HG03521 (cell line): ENCODE results near the gene OR51T1.
"Not testable (repeated sequence)": the region's sequence is repeated elsewhere in the genome, so short reads cannot be mapped to it uniquely, and the experiment has no call there.

Experiments
- ATAC-seq: cut with Tn5 transposase; IDR thresholded peaks from one replicate; pipeline ENCODE4 v1.9.1; 2021; ENCODE audit warnings: mild to moderate bottlenecking, moderate library complexity; ENCODE audit not compliant: unreplicated experiment

OR51T1 gene

GRCh38 chr11:4881860-4882500 is at the start of gene OR51T1:
OR51T1 (plus strand) TSS chr11:4881900; CDS start chr11:4881900, 0 bp downstream.
- ATAC-seq, result no peak

DNA sequence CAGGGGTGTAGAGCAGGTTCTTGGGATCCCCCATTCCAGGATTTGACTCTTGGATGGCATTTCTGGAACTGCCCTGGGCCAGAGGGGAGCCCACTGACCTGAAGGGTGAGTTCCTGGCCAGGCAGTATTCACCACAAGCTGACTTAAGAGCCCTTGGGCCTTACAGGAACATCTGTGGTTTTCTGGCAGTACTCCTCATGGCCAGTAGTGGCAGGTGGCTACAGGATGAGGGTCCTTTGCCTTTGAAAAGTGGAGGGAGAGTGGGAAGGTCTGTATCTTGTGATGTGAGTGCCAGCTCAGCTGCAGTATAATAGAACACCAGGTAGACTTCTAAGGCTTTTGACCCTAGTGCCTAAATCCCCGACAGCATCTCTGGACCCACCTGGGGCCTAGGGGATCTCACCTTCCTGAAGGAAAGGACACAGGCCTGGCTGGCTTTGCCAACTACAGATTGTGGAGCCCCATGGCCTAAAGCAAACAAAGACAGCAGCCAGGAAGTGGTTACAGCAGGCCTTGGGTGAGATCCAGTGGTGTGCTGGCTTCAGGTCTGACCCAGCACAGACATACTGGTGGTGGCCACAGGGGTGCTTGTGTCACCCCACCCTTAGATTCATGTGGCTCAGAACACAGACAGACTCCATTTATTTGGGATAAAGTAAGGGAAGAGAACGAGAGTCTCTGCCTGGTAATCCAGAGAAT is 41.7 kb upstream of the OR51T1 start:
- no peak for ATAC-seq

GRCh38 chr11:4848908-4849532 is 32.7 kb upstream of the OR51T1 start, which contains the start of gene OR51S1:
OR51S1 (minus strand) TSS chr11:4849208; CDS start chr11:4849208, 0 bp downstream.
- no peak for ATAC-seq

GRCh38 chr11:4851033-4851432 is 30.7 kb upstream of the OR51T1 start:
- no peak for ATAC-seq

- ATAC-seq, result not testable (repeated sequence)
Measured at GRCh38 chr11:4854286-4854685, 27.4 kb upstream of the OR51T1 start.

- ATAC-seq, result no peak
Measured at GRCh38 chr11:4862447-4863236, 19.1 kb upstream of the OR51T1 start.

DNA sequence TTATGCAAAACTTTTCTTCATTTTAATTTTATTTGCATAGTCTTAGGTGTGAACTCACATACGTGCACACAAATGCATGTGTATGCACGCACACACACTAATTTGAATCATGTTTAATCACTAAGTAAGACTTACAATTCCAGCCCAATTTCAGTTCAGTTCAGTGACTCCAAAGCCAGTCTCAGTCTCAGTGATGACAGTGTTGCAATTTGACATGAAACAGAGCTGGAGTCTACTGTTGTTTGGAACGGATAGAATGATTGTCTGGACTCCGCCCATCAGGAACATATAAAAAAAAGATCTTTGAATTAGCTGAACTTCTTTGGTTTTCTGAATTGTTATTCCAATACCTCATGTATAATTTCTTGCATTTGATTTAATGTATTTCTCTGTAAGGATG is 17.8 kb upstream of the OR51T1 start:
- ATAC-seq, result no peak

DNA sequence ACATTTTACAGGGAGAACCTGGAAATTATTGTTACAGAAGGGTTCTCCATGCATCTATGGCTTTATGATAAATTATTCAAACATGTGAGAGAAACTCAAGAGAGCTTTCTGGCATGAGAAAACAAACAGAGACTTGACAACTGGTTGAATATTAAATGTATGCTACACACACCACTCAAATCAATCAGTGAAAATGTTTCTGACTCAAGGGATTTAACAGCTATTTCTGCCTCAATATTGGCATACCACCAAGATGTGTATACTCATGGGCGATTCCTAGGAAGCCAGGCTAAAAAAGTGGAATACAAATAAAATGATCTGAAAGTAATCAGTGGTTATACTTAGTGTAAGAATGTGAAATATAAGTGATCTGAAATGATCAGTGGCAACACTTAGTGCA is 15.8 kb upstream of the OR51T1 start:
- ATAC-seq, result no peak

DNA sequence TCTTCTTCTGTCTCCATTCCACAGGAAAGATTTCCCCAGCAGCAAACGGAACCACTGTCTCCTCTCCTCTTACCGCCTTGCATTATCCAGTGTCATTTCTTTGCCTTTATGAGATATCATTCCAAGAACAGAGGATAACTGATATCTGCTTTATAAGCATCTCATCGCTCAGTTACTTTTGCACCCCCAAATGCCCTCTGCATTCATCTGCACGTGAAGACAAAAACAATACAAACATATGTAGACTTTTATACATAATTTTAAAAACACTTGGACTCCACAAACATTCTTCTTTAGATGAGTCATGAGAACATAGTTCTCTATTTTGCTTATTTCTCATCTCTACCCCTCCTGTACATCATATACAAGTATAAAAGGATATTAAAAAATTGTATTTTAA is 512 bp upstream of the OR51T1 start:
- ATAC-seq, result no peak

DNA sequence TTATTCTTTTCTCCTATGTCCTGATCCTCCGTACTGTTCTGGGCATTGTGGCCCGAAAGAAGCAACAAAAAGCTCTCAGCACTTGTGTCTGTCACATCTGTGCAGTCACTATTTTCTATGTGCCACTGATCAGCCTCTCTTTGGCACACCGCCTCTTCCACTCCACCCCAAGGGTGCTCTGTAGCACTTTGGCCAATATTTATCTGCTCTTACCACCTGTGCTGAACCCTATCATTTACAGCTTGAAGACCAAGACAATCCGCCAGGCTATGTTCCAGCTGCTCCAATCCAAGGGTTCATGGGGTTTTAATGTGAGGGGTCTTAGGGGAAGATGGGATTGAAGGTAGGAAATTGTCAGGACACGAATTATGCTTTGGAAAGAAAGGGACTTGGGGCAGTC is 843 bp downstream of the OR51T1 start:
- ATAC-seq, result no peak

GRCh38 chr11:4884361-4884760 is 2.7 kb downstream of the OR51T1 start:
- no peak for ATAC-seq

- no peak for ATAC-seq
Measured at GRCh38 chr11:4886186-4886585, 4.5 kb downstream of the OR51T1 start.

DNA sequence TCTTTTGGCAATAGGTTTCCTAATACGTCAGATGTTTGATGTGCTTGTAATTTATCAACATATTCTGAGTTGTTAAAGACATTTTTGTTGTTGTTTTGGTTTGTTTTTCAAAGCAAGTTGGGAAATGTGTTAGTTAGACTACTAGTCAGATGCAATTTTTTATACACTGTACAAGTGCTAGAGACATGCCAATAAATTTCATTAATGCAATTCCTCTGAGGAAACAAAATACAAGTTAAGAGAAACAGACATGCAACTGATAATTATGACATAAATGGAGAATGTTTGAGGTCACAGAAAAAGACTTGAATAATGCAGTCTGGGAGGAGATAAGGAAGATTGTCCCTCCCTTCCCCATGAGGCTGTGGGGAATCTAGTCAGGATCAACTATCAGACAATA is 5.9 kb downstream of the OR51T1 start:
- no peak for ATAC-seq

DNA sequence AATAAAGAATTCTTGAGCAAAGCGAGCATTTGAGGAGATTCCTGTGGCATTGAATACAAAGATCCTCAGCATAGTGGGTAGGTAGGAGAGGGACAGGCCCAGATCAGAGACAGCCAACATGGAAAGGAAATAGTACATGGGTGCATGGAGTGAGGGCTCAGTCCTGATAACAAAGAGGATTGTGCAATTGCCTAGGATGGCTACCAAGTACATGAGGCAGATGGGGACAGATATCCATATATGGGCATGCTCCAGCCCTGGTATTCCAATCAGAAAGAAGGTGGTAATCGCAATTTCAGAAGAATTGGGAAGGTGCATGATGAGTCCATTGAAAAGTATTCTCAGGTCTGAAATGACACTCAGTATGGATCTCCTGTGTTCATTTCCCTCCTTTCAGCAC is 8.6 kb downstream of the OR51T1 start:
- ATAC-seq, result no peak

- no peak for ATAC-seq
Measured at GRCh38 chr11:4891996-4892640, 10.4 kb downstream of the OR51T1 start.

DNA sequence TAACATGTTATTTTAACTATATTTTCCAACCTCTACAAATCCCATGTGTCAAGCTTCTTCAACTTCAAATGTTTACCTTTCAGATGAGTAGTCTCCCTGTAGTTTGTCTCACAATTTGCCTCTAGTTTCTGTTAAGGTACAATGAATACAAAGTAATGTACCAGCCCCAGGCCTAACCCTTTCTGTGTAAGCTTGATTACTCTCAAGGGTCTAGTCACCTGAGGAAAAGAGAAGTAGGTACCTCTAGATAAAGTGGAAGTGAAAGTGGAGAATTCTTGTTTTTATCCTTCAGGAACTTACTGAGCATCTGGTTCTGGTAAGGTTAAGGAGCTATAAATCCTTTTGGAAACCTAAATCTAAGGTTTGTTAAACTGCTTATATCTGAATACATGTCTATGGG is 21.8 kb downstream of the OR51T1 start, which contains the start of gene OR51A7:
Gene OR51A7, plus strand, starts transcription at position 300 of the 400 bp plus-strand sequence. CDS start 3,587 bp downstream, outside the sequence.
- no peak for ATAC-seq

GRCh38 chr11:4916581-4916980 is 34.9 kb downstream of the OR51T1 start:
- ATAC-seq, result no peak

GRCh38 chr11:4919250-4919649 is 37.5 kb downstream of the OR51T1 start, which contains the start of gene OR51G2:
OR51G2 (minus strand) TSS chr11:4919350; CDS start chr11:4915663, 3,687 bp downstream.
- no peak for ATAC-seq

GRCh38 chr11:4921796-4922195 is 40.1 kb downstream of the OR51T1 start:
- ATAC-seq, result no peak

DNA sequence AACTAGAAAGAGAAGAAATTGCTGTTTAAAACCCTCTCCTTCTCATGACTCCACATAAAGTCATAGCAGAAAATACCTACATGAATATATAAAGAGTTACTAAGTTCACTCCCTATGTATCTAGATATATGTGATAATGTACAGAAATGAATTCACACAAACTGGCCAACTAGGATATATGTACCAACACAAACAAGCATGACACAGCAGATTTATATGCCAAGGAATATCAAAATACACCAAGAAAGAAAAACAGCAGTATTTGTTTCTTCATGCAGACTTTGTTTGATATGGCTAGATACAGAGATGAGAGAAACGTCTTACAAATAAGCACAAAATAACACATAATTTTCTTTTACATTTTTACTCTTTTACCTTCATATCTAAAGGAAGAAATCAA is 40.6 kb downstream of the OR51T1 start:
- no peak for ATAC-seq

DNA sequence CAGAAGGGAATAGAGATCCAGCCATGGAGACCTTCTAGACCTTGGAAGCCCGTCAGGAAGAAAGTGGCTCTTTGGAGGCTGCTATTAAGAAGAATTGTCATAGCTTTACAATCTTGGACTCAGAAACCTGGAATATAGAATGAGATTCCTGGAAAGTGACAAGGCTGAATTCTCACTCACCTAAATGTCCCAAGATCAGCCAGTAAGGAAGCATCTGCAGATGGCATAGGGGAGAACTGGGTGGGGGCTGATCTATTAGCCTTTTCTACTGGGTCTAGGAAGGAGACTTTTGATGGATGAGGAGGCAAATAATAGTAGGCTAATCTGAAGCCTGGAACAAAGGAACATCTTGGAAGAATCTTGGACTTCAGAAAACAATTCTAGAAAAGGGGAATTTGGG is 42.5 kb downstream of the OR51T1 start, which contains the start of gene OR51G1:
Gene OR51G1, minus strand, starts transcription at position 101 of the 400 bp plus-strand sequence. Its CDS starts 0 bp downstream, at position 101.
- ATAC-seq, result no peak
